Cardiac fibroblast (primary cell): ENCODE measurements around the gene TOE1.

Experiments
- DNase-seq, 2 donors: peaks; one replicate each; pipeline versions ENCODE4 v3.0.0 to v3.0.0-alpha.2; 2010; ENCODE audit warnings: low read depth in 2 of 2
- H3K4me3 ChIP-seq, 2 donors: replicated peaks in 1 of 2; 1 replicate in 1 of 2; 2 replicates in 1 of 2; pipeline ENCODE4 v1.5.1; 2011; ENCODE audit warnings: low read depth in 2 of 2, low read length in 2 of 2, mild to moderate bottlenecking in 2 of 2, moderate library complexity in 1 of 2
- TF ChIP-seq, protein P1 (sequence below): IDR thresholded peaks from one replicate; pipeline ENCODE4 v1.5.1; 2011; ENCODE audit warnings: low read depth, mild to moderate bottlenecking, low read length, inconsistent platforms

Gene TOE1

DNA sequence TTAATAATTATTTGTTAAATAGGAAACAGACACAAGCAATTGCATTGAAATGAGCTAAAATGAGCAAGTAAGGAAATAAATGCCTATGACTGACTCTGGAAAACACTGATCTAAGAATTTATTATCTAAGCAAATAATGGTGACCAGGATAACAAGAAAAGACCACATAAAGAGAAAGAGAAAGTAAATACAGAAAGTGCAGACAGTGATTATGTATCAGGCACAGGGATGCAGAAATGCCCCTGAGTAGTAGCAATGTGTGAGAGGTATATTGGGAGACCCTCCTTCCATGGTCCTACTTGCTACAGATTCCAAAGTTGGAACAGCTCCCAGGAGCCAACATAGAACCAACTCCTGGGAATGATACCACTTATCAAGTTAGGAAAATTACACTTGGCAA, 33.6 kb downstream of the TOE1 start:
- H3K4me3 ChIP-seq, result no peak overlapping the region
- TF ChIP-seq, protein P1, sequence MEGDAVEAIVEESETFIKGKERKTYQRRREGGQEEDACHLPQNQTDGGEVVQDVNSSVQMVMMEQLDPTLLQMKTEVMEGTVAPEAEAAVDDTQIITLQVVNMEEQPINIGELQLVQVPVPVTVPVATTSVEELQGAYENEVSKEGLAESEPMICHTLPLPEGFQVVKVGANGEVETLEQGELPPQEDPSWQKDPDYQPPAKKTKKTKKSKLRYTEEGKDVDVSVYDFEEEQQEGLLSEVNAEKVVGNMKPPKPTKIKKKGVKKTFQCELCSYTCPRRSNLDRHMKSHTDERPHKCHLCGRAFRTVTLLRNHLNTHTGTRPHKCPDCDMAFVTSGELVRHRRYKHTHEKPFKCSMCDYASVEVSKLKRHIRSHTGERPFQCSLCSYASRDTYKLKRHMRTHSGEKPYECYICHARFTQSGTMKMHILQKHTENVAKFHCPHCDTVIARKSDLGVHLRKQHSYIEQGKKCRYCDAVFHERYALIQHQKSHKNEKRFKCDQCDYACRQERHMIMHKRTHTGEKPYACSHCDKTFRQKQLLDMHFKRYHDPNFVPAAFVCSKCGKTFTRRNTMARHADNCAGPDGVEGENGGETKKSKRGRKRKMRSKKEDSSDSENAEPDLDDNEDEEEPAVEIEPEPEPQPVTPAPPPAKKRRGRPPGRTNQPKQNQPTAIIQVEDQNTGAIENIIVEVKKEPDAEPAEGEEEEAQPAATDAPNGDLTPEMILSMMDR, result no peak
- DNase-seq, result no peak

DNA sequence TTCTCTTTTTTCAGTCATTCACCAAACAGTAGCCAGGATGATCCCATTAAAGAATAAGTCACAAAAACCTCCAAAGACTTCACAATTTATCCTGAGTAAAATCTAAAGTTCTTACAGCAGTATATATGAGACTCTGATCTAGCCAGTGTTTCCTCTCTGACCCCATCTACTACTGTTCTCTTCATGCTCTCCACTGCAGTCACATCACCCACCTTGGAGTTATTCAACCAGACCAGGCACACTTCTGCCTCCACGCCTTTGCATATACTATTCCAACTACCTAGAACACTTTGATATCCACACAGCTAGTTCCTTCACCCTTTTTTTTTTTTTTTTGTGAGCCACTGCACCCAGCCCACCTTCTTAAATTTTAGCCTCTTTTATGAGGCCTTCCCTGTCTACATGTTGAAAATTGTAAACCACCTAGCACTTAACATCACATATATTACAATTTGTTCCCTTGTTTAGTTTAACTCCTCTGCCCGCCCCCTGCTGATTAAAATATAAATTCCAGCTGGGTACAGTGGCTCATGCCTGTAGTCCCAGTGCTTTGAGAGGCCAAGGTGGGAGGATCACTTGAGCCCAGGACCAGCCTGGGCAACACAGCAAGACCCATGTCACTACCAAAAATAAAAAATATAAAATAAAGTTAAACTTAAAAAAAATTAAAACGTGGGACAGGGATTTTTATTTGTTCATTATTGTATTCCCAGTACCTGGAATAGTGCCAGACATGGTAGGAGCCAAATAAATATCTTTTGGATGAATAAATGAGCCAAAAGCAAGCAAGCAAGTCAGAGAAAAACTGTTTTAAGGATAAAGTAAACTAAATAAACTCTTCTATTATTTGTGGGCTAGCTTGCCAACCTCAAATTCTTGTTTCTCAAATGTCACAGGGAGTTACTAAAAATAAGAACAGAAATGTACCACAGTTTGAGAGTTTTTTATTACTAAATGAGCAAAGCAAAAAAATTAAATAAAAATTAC, 35.4 kb downstream of the TOE1 start:
- DNase-seq, result peak in 1 of 2 donors; percentile 6
- TF ChIP-seq, protein P1, result no peak
- H3K4me3 ChIP-seq, result no peak overlapping the region

DNA sequence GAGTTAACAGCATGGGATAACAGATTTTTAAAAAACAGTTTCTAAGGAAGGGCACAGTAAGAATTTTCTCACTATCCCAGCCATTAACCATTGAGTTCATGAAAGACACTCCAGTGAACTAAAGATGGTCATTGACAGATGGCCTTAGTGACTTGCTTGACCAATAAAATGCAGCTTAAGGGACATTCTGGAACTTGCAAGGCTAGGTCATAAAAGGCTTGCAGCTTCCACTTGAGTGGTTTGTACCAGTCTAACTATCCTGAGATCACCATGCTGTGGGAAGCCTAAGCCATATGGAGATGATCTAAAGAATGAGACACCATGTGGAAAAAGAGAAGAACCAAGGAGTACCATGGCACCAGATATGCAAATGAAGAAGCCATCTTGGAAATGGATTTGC, 38.2 kb downstream of the TOE1 start:
- TF ChIP-seq, protein P1, result no peak
- H3K4me3 ChIP-seq, result no peak overlapping the region
- no peak for DNase-seq

DNA sequence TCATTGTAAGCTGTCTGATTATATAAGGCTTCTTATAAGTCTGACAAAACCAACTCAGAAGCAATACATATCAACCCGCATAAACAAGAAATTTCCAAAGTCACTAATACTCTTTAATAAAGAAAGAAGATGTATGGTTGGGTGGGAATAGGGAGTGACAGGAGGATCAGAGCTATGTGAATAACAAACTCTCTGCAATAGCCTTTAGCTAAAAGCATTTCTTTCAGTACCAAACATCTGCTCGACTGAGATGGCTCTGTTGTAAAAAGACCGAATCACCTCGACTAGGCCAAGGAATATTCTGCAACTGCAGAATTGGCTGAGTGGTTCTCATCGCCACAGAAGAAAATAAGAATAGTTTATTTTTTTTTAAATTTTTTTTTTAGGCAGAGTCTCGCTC, 39.6 kb downstream of the TOE1 start:
- TF ChIP-seq, protein P1, result no peak
- H3K4me3 ChIP-seq, result no peak overlapping the region
- no peak for DNase-seq

DNA sequence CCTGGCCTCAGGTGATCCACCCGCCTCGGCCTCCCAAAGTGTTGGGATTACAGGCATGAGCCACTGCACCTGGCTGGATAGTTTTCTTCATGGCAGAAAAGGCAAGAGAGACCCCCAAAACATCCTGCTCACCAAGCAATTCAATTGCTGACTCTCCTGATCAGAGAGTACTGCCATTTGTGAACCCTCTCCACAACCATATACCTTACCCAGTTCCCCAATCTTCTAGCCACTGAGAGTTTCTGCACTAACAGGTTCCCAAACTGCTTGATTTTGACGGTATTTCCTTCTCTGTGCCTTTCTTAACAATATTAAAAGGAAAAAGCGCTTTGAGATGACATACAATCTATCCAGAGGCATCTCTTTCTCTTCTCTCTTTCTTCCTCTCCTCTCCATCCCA, 40.2 kb downstream of the TOE1 start:
- TF ChIP-seq, protein P1, result no peak
- DNase-seq, result no peak

DNA sequence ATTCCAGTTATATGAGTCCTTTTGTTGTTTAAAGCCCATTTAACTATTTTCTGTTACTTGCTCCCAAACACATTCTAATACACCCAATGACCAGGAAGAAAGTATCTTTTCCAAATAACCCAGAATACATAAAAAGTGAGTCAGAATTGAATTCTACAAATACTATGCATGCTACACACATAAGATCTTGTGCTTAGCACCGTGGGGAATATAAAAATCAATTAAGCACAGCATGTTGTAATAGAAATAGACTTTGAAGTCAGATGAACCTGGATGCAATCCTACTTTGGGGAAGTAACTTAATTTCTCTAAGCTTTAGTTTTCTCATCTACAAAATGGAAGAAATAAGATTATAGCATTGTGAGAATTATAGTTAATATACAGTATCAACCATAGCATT, 40.8 kb downstream of the TOE1 start:
- no peak overlapping the region for H3K4me3 ChIP-seq
- no peak for DNase-seq
- TF ChIP-seq, protein P1, result no peak

More for the DNA sequence above, 40.2 kb downstream of the TOE1 start:
- H3K4me3 ChIP-seq, result no peak overlapping the region
